ENCODE data around the gene MSI2.

- TF ChIP-seq SUZ12 (IDR thresholded peaks at IDR 0.05; ENCODE audit: extremely low read depth, insufficient read depth, insufficient read length) (no peak), ZNF274 (IDR thresholded peaks at IDR 0.05; ENCODE audit: low read depth, low read length) (no peak)
Measured at GRCh38 chr17:57330587-57330986, 74.3 kb downstream of the MSI2 start.
